HG03135 (cell line): ENCODE results near the gene AAK1.

Source experiments
- ATAC-seq: cut with Tn5 transposase; IDR thresholded peaks from one replicate; pipeline ENCODE4 v1.9.1; 2021; ENCODE audit warnings: mild to moderate bottlenecking, moderate library complexity; ENCODE audit not compliant: unreplicated experiment

Gene AAK1

DNA sequence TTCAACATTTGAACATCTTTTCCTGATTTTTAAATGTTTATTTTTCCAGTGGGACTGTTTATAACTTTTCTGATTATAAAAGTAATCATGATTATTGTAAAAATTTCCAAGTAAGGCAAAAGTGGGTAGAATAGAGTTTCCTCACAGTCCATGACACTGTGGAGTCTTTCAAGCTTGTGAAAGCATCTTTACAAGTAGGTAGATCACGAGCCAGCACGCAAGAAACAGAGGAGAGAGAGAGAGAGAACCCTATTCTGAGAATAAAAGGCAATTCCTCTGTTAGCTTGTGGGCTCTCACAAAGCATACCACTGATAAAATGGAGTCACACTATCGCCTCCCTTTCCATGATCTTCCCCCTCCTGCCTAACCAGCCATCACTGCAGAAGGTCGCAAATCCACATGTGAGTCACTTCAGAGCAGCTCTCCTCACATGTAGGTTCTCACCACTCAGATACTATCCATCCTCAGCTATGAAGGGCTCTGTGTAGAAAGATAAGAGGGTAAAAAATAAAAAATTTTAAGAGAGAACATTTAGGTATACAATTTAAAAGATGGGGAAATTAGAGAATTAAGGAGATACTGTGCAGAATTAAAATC lies 40.3 kb downstream of the AAK1 start:
- no peak for ATAC-seq

DNA sequence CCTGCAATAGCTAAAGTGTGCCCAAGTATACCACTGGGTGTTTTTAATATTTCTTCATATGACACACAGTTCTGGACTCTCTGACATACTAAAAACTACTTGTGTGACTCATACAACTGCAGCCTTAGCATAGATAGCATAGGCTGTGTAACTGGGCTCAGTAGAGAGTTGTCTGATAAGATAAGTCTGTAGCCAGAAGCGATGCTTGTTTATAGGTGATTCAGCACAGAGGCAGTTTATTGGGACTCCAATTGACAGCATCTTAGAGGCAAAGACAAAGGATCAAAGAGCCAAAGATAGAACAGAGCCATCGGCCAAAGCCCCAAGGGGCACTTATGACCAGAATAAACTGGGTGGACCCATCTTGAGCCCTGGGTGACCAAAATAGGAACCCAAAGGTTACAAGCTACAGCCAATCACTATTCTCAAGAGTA lies 42.3 kb downstream of the AAK1 start:
- ATAC-seq: no peak

DNA sequence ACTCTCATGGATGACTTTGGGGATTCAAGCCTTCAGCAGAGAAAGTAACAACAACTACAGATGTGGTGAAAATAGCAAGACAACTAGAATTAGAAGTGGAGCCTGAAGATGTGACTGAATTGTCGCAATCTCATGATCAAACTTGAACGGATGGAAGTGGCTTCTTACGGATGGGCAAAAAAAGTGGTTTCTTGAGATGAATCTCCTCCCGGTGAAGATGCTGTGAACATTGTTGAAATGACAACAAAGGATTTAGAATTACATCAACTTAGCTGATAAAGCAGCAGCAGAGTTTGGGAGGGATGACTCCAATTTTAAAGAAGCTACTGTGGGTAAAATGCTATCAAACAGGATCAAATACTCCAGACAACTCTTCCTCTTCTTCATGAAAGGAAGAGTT lies 43.1 kb downstream of the AAK1 start:
- no peak for ATAC-seq

DNA sequence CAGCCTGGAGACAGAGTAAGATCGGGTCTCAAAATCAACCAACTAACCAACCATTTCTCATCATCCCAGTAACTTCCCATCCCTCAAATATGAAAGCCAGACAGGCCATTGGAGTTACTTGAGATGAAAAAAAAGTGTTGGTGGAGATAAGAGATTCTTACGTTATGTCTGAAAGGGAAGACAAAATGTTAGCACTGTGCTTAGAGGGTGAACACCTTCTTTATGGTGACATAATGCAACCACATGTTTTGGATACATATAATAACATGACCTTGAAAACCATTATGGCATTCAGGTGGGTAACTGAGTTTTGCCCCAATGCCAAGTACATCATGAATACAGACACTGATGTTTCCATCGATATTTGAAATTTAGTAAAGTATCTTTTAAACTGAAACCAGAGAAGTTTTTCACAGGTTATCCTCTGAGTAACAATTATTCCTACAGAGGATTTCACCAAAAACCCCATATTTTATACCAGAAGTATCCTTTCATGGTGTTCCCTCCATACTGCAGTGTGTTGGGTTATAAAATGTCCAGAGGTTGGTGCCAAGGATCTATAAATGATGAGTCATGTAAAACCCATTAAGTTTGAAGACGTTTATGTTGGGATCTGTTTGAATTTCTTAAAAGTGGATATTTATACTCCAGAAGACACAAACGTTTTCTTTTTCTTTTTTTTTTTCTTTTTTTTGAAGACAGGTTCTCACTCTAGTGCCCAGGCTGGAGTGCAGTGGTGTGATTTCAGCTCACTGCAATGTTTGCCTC lies 45.5 kb downstream of the AAK1 start:
- no peak for ATAC-seq

DNA sequence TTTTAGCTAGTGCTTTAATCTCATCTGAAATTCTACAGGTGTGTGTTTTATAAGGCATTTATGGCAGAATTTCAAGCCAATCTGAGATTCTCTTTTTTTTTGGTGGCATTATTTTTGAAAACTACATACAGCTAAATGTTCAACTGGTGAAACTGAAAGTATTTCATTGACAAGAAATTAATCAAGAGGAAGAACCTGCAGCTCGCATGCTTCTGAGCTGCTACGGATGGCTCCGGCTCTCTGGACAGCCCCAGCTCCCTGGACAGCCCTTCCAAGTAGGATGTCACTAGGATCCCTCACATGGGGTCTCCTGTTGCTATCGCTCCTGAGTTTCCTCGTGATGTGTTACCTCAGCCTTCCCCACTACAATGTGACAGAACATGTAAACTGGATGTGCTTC lies 46.4 kb downstream of the AAK1 start:
- no peak for ATAC-seq

DNA sequence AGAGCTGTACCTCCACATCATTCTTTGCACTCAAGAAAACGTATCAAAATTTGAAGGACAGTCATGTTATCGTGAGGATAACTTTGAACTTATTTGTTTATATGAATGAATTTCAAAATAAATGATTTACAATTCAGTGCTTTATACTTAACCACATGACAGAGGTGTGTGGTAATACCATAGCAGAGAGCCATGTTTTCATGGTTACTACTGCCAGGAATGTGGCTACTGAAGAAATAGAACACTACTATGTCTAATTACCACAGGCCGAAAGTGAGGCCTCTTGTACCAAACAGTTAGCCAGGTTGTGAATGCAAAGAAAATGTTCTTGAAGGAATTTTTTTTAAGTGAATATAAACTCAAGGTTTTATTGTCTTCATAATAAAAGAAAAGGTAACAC lies 49.2 kb downstream of the AAK1 start:
- no peak for ATAC-seq

DNA sequence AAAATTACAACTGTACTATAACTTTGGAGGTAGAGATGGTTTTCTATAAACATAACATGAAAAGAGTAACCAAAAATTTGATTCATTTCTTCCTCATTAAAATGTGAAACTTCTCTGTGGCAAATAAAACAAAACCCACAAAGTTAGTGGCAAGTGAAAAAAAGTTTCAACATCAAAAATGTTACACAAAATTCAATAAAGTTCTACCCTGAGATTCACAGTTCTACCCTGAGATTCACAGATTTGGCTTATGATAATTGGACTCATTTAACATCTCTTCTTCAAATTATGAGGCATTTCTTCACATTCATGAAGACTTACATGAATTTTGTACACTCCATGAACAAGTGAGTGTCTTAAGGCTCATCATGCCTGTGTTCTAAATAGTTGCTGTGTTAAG lies 51.0 kb downstream of the AAK1 start:
- no peak for ATAC-seq

DNA sequence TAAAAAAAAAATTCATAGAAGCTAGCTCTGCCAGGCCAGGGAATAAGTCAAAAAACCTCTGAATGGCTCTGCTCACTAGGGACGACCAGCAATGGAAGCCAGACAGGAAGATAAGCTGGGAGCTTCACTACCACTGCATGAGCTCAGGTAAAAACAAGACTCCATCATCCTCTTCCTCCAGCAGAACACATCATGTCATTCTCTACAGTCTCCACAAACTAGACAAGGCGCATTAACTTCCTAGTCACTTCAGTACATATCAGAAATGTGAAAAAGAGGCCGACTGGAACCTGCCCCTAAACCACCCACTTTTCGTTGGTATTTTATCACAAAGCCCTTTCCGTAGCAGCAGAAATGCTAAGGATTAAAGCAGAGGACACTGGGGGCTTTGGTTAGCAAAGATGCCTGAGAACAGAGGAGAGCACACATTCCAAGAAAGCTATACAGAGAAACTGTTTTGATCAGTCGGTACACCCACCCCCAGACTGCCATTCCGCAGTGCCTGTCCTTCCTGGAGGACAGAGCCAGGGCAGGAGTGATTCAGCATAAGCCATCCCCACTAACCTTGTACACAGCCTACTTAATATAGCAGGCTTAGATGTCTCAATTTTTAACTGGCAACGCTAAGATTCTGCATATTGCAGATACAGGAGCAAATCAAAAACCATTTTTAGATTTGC lies 53.4 kb downstream of the AAK1 start:
- no peak for ATAC-seq

DNA sequence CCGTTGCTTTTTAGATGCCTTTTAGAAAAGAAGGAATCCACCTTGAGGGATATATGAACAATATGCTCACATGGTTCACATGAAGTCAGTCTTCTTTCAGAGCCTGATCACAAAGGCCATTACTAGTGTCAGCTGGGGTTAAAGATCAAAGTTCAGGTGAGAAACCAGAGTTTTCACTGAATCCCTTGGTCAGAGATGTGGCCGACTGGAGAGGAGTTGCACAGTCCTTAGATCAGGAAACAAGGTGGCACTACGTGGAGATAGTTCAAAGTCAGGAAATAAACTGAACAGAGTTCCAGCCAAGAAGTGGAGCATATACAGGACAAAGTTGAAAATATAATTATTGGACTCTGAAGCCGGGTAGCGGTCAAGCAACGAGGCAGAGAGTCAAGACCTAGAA lies 54.6 kb downstream of the AAK1 start:
- no peak for ATAC-seq

DNA sequence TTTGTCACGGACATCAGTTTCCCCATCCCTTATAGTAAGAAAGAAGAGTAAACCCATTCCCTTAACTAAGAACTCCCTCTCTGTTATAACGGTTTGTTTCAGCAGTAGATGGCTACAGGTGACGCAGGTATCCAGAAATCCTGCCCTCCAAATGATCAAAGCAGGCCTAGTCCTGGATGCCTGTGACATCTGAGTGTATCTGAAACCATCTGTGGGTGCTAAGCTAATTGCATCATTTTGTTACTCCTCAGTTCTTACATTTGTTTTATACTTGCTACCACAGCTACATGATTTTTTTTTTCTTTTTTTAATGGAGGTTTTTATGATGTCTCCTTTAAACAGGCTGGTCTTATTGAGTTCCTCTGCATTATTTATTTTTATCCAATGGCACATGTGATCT lies 55.1 kb downstream of the AAK1 start:
- ATAC-seq: no peak

DNA sequence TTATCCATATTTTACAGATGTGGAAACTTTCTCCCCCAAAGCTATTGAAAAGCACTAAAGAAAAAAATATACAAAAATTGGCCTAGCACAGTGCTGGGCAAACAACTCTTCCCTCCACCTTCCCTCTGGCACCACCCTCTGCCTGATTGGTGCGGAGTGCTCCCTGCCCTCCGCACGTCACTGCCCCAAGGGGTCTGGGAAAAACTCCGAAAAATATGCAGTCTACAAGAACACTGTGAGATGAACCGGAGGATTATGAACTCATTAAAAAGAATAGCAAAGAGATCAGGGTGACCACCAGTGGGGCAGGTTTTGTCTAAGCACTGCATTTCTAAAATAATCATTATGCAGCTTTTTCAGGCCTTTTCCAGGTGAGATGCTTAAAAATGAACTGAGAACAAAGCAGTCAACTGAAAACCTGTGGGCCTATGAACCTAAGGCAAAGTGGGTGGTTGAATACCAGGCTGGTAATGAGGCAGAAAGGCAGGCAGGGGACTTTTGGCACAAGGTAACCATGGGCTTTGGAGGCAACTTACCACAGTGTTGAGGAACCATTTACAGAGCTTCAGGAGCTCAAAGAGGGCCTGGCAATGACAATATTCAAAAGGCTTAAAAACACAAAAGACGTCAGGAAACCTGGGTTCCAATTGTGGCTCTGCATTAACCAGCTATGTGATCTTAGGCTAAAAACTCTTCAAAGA lies 57.5 kb downstream of the AAK1 start:
- no peak for ATAC-seq

DNA sequence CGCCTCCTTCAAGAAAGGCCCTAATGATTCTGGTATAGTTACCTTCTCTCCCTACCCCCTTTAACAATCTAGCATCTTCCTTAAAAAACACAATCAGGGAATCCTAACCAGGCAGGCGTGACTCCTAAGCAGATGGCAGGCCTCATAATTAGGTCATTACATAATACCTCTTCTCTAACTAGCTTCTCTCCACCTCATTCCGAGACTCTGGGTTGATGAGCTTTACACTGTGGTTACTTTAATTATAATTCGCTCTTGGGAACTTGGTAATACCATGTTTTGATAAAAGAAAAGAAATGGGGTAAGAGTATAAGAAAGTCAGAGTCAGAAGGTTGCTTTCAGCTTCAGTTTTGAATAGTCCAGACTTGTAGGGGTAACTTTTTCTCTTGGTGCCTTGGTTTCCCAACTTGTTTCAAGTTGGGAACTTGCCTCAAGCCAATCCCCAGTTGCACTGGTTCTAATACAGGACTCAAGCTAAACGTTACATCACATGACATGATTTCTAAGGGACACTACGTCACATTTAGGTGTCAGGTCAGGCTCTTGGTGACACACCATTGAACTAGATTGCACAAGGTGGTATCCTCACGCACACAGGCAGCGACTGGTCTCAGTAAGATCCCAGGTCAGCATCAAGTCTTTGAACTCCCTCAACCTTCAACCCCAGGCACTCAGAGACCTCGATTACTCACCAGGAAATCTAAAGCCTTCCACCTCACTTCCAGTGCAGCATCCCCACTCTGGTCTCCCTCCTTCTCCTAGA lies 59.2 kb downstream of the AAK1 start:
- no peak for ATAC-seq

DNA sequence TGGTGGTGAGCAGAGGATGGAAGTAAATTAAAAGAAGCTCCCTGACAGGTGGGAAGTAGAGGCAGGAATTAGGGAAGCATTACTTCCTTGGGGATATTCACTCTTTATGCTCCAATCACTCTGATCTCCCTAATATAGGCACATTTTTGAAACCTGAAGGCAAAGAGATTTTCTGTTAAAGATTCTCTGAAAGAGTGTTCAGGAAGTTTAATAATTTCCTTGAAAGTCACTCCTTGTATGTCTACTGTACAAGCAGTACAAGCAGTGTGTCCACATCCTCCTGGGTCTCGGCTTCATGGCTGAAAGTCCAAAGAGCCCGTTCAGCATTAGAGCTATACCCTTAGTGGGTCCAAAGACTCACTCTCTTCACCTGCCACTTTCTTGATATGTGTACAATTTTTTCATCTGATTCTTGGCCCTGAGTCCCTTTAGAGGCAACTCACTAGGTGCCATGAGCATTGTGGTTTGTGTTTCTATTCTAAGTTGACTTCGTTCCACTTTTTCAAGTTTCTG lies 60.2 kb downstream of the AAK1 start:
- no peak for ATAC-seq

DNA sequence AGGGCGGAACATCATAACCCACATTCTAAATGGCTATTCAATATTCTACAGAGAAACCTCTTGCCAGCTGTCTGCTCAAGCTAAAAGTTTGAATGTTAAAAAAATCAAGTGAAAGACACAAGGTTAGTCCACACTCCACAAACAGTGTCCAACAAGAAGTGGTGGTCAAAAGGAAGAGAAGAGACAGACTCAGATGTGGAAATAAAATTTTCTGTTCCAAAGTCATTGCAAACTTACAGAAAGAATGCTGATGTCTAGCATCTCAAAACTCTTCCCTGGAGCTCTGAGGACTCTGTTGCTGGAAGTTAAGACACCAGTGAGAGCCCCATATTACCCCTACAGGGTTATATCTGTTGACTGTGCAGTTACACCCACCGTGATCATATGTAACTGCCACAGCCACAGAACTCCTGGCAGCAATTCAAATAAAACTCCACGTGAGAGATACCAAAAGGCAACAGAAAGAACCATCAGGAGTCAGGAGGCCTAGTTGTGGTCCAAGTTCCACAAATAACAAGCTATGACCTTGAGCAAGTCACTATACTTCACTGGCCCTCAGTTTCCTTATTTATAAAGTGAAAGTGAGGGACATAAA lies 60.9 kb downstream of the AAK1 start:
- ATAC-seq: no peak

DNA sequence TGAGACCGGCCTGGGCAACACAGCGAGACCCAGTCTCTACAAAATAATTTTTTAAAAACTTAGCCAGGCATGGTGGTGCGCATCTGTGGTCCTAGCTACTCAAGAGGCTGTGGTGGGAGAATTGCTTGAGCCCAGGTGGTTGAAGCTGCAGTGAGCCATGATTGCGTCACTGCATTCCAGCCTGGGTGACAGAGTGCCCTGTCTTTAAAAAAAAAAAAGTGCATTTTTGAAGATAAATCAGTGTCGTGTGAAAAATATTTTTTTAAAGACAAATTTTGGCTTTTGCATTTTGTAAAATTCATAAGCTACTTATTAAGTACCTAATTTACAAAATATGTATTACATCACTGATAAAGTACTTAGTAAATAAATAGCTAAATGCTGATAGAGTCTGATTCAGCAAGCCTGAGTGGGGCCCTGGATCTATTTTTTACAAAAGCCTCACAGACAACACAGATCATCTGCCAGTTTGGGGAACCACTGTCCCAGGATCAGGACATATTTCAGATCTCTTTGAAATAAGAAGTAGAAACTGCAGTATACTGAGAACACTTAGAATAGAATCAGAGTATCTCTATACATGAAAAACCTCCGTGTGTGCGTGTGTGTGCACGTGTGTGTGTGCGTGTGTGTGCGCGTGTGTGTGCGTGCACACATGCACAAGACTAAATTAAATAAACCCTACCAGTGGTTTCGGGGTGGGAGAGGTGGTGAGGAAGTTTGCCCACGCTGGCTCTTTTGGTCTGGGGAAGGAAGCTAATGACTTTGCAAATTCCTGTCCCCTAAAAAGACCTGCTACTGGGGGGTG lies 61.6 kb downstream of the AAK1 start:
- no peak for ATAC-seq

DNA sequence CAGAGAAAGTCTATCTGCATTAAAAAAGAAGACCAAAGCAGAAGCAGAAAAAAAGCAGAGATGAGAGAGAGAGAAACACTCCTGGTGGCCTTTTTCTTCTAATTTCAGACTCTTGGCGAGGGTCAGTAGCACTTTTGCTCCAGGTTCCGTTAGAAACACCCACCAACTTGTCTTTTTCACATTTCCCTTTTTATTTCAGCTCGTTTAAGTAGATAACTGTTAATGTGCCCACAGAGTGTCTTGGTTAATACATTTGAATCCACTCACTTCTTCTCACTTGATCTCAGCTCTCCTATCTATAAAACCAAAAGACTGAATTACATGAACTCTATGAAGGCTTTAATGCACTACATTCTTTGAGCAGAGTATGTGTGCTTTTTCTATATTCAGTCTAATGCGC lies 63.1 kb downstream of the AAK1 start:
- ATAC-seq: no peak

DNA sequence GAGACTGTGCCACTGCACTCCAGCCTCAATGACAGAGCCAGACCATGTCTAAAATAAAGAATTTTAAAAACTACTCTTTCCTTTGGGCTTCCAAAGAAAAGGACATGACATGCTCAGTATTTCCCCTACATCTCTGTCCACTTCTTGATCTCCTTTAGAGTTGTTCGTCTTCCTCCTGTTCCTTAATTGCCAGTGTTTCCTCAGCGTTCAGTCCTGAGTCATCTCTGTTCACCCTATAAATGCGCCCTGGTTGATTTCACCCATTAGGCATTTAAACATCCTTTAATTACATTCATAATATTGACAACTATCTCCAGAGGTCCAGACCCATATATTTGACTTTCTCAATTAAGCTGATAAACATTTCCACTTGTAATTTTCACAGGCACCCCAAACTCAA lies 64.0 kb downstream of the AAK1 start:
- ATAC-seq: no peak

DNA sequence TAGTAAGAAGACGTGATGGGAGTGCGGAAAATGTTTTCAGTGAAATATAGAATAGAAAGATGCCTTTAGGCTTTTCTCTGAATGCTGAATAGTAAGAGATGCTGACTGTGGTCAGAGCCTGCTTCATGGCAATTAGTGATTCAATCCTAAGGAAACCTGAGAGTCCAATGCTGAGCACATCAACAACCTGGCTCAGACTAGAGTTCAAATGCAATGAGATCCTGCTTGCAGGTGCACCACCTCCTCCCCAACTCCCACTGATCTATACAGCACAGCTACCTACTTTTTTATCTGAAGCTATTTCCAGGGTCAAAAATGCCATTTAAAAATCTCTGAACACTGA lies 65.4 kb downstream of the AAK1 start:
- ATAC-seq: no peak

DNA sequence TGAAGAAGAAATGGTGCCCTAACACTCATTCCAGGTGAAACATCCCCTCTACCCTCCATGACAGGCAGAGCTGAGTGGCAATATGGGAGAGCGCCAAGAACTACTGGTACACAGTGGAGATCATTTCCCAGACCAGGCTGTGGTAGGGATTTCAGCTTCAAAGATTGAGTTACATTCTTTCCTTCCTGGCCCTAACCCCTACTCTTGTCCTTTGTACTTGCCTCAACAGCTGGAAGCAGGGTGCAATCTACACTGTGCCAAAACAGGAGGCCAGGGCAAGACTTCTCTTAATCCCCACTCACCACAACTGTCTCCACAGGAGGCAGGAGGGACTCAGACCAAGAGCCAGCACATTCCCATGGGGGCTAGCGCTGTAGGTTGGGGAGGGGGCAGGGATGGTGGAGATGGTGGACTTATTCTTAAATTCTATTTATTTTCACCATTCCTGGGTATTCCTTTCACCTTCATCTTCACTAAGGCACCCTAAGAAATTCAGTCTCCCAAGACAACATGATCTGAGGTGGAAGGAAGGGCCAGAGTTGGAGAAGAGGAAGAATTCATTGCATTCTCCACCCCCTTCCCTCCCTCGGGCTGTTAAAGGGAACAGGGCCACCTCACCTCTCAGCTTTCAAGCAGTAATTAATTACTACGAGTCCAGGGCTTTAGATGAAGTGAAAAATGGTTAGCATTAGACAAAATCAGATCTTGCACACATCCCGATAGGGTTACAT lies 65.9 kb downstream of the AAK1 start:
- no peak for ATAC-seq
